GM19438 (cell line): ENCODE measurements around the gene RDH13.

Experiments
- ATAC-seq: cut with Tn5 transposase; IDR thresholded peaks from one replicate; pipeline ENCODE4 v1.9.1; 2021; ENCODE audit warnings: low read depth; ENCODE audit not compliant: unreplicated experiment

RDH13 gene

DNA sequence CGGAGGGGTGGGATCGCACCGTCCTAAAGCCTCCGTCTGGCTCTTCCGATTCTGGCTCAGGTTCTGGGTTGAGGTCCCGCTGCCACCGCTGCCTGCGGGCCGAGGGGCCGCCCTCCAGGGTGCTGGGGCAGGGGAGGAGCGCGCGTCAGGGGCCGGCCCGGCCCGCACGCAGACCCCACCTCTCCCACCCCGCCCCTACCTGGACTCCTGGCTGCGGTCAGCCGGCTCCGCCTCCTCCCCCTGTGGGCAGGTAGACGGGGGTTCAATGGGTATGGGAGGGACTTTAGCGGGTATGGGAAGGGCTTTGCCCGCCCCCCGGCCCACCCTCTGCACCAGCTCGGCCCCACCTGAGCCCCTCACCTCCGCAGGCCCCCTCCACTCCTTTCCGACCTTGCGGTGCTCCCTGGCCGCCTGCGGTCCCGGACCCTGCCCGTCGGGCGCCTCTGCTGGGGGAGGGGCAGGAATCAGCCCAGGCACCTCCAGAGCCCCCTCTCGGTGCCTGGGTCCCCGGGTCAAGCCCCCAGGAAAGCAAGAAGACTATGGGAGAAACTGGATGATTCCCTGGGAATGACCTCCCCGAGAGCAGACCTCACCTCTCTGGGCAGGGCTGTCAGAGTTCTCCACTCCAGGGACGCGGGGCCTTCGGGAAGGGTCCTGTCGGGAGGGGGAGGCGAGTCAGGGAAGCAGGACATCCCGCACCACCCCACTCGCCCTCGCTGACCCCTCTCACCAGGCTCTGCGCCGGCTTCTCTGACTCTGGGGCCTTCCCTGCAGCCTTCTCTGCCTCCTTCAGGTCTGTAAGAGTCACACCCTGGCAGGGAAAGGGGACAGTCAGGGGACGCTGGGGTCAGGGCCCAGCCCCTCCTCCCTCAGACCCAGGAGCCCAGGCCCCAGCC lies 29.7 kb upstream of the RDH13 start:
- ATAC-seq: no peak

DNA sequence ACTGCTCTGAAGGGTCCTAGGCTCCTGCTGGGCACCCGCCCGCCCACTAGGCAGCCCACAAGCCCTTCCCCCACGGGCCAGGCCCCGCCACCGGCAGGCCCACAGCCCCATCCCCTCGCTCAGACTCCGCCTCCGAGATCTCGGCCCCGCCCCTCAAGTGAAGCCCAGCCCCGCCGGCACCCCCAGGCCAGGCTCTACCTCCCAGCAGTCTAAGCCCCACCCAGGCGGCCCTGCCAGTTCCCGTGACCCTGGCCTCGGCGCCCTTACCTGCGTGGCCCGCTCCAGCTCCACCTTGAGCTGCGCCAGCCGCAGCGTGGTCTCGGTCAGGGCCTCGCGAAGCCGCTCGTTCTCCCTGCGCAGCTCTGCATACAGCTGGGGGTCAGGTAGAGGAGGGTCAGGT lies 29.0 kb upstream of the RDH13 start:
- no peak for ATAC-seq

DNA sequence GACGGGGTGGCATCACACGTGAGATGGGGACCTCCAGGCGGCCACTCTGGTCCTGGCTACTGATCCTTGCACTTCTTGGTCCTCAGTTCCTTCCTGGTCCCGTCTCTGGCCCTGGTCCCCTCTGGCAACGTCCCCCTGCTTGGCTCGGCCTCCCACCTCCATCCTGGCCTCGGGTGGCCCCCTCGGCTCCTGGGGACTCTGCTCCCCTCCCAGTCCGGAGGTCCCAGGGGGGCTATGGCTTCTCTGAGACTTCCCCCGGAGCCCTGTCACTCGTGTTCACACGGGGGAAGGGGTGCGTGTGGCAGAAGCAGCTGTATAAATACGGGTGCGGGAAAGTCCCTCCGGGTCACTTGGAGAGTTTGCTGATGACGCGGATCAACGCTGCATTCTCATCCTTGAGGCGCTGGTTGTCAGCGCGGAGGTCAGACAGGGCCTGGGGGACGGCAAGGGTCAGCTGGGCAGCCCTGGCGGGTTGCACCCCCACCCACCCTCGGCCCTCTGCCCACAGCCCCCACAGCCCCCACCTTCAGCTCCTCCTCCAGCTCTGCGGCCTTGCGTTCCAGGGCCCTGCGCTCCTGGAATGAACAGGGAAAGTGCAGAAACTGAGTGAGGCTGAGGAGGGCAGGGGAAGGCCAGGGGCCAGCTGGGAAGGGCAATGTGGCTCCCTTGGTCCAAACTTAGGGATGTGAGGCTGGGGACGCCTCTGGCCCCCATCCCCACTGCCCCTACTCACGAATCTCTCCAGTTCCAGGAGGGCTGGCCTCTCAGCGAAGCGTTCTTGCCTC lies 28.4 kb upstream of the RDH13 start:
- ATAC-seq: no peak

DNA sequence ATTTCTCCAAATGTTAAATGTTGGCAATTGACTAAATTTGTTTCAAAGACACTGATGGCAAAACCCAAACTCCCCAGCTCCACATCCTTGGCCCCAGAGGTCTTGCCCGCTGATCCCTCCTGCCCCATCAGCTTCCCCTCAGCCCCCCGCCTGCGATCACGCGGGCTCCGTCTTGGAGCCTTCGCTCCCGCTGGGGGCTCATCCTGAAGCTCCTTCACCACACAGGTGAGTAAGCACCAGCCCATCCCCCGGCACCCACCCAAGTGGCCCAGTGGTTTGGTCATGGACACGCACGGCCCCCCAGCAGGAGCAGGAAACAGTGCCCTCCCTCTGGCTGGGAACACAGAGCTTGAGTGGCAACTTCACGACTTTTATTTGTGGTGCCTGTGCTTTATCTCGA lies 27.6 kb upstream of the RDH13 start:
- no peak for ATAC-seq

DNA sequence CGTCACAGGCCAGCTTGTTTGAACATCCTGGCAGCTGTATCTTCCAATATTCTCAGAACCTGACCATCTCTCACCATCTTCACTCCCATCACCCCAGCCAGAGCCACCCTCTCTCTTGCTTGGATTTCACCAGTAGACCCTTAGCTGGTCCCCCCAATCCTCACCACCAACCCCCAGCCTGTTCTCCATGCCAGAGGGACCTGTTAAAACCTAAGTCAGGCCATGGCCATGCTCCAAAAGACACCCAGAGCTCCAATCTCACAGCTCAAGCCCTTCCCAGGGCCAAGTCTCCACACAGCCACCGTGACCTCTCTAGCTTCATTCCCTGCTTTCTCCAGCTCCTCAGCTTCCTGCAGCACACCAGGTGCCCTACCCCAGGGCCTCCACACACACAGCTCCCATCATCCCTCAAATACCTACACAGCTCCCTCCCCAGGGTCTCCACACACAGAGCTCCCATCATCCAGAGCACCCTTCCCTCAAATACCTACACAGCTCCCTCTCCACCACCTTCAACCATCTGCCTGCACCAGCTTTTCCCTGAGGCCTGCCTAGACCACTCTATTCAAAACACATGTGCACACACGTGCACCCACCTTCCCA lies 26.5 kb upstream of the RDH13 start:
- no peak for ATAC-seq

DNA sequence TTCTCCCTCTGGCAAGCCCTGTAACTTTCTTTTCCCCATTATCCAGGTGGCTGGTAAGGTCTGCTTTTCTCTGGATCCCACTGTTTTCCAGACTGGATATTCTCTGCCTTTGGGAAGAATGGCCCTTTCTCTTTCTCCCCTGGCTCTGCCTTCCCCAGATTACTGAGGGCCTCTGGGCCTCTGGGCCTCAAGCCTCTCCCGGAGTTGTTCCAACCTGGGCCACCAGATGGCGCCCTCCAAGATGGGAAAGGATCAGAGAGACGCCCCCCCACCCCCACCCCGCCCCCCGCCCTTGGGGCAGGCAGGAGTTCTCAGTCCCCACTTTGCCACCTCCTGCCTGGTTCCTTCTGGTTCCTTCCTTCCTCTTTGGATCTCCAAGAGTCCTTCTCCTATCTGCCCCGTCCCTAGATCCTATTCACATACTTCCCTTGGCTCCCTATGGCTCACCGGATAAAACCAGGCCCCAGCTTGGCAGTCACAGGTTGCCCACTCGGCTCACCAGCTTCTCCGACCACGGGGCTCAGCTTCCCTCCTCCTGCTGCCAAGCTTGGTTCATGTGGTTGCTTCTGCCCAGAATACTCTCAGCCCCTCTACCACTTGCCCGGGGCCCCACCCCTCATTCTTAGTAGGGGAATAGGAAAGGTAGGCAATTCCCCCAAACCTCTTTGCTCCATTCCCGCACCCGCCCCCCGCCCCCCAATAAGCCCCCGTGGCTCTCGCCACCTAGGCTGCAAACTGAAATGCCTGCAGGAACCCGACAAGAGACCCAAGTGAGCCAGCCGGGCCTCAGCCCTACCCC lies 25.8 kb upstream of the RDH13 start:
- ATAC-seq: no peak

DNA sequence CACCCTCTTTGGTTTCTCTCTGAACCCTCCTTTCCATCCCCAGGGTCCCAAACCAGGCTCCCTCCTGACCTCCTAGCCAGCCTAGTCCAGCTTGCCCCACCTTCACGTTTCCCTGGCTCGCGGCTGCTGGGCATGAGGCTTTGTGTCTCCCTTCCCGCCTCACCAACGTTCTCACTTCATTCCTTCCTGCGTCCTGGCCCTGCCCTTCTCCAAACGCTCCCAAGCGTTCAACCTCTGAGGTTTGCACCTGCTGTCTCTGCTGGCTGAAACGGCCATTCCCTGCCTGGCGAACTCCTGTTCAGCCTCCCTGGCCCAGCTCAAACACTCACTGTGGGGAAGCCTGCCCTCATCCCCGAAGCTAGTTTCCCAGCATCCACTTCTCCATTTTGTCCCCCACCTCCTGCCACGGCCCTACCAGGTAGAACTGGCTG lies 25.1 kb upstream of the RDH13 start:
- no peak for ATAC-seq

DNA sequence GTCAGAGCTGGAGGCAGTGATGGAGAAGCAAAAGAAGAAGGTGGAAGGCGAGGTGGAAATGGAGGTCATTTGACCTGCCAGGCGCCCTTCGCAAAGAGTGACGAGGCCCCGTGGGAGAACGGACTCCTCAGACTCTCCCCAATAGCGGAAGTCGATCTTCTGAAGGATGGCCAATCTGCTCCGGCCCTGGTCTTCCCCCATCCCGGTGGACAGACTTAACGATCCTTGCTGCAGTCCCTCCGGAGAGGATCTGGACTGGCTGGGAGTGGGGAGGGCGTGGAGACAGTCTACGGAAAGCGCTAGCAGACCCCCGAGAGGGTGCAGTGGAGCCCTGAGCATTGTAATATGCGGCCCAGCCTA lies 24.6 kb upstream of the RDH13 start:
- ATAC-seq: no peak

DNA sequence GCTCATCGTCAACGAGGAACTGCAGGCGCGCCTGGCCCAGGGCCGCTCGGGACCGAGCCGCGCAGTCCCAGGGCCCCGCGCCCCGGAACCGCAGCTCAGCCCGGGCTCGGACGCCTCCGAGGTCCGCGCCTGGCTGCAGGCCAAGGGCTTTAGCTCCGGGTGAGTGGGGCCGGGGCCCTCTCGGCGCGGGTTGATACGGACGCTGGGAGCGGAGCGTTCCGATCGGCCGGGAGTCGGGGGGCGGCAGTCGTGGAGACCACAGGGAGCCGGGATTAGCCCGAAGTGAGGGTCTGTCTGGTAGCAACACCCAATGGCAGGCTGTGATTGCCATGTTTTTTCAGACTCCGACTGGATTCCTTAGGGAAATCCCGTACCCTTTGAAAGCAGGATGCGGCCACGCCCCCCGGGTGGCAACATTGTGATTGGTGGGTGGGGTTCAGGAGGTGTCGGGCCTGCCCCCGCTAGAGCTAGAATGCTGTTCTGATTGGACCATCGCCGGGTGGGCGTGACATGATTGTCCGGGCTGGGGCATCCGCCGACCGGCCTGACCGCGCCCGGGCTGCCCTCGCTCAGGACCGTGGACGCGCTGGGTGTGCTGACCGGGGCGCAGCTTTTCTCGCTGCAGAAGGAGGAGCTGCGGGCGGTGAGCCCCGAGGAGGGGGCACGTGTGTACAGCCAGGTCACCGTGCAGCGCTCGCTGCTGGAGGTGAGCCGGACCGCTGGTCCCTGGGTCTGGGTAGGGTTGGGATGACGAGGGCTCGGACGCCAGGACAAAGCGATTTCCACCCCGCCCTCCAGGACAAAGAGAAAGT lies 24.0 kb upstream of the RDH13 start:
- no peak for ATAC-seq

DNA sequence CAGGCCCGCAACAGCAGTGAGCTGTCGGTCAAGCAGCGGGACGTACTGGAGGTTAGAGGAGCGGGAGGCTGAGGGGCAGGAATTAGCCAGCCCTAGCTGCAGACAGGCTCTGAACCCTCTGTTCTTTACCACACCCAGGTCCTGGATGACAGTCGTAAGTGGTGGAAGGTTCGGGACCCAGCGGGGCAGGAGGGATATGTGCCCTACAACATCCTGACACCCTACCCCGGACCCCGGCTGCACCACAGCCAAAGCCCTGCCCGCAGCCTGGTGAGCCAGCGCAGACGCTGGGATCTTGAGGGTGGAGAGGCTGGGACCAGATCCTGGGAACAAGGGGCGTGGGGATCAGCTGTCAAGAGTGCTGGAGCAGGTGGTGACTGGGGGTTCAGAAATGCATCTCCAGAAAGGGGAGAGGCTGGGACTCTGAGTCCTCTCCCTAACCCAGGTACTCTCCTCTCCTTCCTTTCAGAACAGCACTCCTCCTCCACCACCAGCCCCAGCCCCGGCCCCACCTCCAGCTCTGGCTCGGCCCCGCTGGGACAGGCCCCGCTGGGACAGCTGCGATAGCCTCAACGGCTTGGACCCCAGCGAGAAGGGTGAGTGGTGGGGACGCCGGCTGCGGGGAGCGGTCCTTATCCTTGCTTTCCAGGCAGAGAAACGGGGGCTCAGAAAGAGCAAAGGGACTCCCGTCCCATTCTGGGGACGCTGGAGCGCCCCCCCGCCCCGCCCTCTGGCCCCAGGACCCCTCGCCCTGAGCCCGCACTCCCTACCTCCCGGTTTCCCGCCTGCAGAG lies 23.2 kb upstream of the RDH13 start:
- ATAC-seq: no peak

DNA sequence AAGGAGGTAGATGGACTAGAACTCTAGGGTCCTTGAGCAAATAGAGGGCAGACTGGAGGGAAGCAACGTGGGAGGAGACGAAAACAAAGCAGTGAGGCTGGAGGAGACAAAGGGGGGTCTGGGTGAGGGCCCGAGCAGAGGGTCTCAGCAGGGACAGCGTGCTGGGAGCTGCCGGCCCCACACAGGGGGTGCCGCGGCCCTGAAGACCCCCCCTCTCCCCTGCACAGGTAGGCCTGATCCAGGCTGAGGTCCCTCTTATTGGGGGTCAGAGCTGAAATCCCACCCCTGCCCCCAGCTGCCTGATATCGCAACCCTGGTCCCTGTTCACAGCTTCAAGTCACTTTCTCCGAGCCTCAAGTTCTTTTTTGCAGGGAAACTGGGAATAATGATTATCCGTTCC lies 21.5 kb upstream of the RDH13 start:
- ATAC-seq: no peak

DNA sequence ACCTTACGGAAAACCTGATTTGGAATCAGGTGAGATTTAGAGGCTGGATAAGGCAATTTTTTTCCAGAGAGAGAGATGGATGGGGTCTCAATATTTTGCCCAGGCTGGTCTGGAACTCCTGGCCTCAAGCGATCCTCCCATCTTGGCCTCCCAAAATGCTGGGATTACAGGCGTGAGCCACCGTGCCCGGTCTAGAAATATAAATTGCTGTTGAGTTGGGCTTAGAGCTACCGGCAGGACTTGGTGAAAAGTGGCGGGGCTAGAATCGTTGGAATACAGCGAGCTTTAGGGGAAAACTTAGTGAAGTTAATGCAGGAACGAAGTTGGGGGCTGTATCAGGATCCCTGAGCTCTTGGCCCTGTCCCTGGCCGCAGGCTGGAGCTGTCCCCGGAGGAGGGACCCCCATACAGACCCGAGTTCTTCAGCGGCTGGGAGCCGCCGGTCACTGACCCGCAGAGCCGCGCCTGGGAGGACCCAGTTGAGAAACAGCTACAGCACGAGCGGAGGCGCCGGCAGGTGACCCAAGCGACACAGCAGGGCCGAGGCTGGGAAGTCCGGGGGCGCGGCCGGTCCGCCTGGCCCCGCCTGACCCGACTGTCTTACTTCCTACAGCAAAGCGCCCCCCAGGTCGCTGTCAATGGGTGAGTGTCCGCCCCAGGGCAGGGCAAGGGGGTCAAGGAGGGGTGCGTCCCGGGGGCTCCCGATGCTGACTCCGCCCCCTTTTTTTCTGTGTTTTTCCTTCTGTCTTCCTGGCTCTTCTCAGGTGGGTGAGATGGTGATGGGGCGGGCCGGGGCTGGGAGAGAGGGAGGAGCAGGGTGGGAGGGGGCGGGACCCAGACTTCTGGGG lies 20.3 kb upstream of the RDH13 start:
- no peak for ATAC-seq

DNA sequence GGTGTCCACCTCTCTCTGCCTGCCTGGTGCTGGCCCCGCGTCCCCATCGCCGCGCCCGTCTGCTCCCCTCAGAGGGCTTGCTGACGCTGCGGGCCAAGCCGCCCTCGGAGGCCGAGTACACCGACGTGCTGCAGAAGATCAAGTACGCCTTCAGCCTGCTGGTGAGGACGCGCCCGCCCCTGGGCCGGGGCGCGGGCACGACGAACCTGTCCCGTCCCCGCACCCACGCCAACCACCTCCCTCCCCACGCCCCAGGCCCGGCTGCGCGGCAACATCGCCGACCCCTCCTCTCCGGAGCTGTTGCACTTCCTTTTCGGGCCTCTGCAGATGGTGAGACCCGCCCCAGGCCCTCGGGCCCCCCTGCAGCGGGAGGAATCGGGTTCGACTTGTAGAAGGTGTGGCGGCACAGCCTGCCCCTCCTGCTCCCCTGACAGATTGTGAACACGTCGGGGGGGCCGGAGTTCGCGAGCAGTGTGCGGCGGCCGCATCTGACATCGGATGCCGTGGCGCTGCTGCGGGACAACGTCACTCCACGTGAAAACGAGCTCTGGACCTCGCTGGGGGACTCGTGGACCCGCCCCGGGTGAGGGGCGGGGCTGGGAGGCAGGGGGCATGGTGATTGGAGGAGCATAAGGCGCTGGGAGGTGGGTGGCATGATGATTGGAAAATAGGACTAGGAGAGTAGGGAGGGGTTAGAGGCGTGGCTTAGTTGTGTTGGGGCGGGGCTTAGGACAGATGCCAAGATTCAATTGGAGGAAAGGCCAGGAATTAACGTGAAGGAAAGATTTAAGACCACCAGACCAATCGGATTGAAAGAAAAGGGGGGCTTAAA lies 19.3 kb upstream of the RDH13 start:
- no peak for ATAC-seq

DNA sequence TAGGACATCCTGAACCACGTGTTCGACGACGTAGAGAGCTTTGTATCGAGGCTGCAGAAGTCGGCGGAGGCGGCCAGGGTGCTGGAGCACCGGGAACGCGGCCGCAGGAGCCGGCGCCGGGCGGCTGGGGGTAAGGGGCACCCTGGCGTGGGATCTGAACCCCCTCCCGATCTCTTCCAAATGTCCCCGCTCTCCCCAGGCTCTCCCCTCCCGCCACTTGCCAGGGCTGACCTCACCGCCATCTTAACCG lies 18.7 kb upstream of the RDH13 start:
- no peak for ATAC-seq

DNA sequence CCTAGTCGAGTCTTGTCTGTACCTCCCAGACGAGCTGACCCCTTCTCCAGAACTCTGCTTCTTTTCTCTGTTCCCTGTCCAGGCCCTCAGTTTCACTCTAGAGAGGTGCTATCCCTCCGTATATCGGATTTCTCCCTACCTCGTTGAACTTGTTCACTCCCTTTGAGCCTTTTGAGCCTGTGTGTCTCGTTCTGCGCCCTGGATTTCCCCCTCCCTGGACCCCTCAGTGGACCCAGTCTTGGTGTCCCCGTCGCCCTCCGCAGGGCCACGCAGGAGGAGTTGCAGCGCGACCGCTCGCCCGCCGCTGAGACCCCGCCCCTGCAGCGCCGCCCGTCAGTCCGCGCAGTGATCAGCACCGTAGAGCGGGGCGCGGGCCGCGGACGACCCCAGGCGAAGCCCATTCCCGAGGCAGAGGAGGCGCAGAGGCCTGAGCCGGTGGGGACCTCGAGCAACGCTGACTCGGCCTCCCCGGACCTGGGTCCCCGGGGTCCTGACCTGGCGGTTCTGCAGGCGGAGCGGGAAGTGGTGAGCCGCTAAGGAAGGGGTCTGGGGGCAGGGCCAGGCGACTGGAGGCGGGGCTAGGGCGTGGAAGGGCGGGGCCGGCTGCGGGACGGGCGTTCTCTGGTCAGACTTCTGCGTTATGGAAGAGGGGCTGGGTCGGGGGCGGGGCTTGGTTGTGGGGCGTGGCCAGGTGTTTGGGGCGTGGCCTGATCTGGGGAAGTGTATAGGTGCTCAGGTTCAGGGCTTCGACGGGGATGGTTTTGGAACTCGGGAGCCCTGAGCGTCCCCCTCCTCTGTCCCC lies 18.2 kb upstream of the RDH13 start:
- peak; percentile 62 for ATAC-seq

DNA sequence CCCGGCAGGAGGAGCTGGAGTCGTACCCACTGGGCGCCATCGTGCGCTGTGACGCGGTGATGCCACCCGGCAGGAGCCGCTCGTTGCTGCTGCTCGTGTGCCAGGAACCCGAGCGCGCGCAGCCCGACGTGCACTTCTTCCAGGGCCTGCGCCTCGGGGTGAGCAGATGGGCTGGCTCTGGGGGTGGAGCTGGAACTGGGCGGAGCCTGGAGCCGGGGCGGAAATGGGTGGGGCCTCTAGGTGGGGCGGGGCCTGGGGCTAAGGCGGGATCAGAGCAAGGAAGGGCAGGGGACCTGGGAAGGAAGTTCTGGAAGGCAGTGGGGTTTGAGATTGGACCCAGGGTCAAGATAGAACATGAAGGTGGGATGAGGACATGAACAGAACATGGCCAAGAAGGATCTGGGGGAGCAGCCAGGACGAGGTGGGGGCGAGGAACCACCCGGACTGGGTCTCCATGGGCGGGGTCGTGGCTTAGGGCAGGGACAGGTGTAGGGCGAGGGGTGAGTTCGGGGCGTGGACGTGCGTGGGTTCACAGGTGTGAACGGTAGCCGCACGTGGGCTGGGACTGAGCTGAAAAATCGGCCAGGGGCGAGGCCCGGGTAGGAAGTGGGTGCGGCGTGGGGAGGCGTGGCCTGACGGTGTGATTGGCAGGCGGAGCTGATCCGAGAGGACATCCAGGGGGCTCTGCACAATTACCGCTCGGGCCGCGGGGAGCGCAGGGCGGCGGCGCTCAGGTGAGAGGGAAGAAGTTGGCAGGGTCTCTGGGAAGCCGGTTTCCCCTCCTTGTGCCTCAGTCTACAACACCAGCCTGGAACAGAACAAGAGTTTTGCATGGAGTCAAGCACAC lies 17.4 kb upstream of the RDH13 start:
- ATAC-seq: peak; percentile 60
